Loucy (cell line): ENCODE results near the gene FLOT2.

Experiments
- EZH2phosphoT487 ChIP-seq: fragments of 200-600 bp; IDR thresholded peaks from 2 replicates; pipeline ENCODE4 v1.6.1; 2018; ENCODE audit warnings: antibody characterized with exemption, mild to moderate bottlenecking, moderate library complexity, borderline replicate concordance
- TF ChIP-seq, protein P1 (sequence below): fragments of 200-600 bp; sonication (generic); conservative IDR thresholded peaks from 2 replicates; pipeline ENCODE4 v1.5.1; 2014; ENCODE audit warnings: mild to moderate bottlenecking, antibody characterized with exemption, low read length

DNA sequence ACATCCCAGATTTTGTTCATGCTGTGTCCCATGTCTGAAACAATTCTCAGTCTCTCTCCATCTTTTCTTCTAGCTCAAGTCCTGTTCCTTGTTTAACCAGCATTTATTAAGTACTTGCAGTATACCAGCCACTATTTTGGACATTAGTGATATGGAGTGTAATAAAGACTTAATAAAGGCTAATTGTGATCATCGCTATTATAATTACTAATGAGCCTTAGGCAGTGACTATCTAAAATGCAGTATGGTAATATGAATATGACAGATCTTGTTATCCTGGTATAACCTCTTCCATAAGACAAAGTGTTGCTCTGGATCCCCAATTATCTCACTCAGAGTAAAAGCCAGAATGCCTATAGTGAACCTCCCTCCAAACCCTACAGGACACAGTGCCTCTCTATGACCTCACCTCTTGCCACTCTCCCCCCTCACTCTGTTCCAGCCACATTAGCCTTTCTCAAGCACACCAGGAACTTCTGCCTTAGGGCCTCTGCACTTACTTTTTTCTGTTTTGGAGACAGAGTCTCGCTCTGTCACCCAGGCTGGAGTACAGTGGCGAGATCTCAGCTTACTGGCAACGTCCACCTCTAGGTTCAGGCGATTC lies 1.8 kb upstream of the FLOT2 start:
- TF ChIP-seq, protein P1, sequence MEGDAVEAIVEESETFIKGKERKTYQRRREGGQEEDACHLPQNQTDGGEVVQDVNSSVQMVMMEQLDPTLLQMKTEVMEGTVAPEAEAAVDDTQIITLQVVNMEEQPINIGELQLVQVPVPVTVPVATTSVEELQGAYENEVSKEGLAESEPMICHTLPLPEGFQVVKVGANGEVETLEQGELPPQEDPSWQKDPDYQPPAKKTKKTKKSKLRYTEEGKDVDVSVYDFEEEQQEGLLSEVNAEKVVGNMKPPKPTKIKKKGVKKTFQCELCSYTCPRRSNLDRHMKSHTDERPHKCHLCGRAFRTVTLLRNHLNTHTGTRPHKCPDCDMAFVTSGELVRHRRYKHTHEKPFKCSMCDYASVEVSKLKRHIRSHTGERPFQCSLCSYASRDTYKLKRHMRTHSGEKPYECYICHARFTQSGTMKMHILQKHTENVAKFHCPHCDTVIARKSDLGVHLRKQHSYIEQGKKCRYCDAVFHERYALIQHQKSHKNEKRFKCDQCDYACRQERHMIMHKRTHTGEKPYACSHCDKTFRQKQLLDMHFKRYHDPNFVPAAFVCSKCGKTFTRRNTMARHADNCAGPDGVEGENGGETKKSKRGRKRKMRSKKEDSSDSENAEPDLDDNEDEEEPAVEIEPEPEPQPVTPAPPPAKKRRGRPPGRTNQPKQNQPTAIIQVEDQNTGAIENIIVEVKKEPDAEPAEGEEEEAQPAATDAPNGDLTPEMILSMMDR, result no peak
- TF ChIP-seq EZH2phosphoT487, result no peak
